Measurements from ENCODE around the gene VTI1A. TPM values are rescaled to one million over a fixed set of nuclear protein-coding genes. Genes with fewer than 3 reads are reported as not detected.
"Not testable (repeated sequence)": the region's sequence is repeated elsewhere in the genome, so short reads cannot be mapped to it uniquely, and the experiment has no call there.

Gene VTI1A
- total RNA-seq, 1 donor from 2014 or later, result 39.4 TPM

GRCh38 chr10:112585960-112586359 lies 138.9 kb downstream of the VTI1A start:
- TF ChIP-seq, protein P1, sequence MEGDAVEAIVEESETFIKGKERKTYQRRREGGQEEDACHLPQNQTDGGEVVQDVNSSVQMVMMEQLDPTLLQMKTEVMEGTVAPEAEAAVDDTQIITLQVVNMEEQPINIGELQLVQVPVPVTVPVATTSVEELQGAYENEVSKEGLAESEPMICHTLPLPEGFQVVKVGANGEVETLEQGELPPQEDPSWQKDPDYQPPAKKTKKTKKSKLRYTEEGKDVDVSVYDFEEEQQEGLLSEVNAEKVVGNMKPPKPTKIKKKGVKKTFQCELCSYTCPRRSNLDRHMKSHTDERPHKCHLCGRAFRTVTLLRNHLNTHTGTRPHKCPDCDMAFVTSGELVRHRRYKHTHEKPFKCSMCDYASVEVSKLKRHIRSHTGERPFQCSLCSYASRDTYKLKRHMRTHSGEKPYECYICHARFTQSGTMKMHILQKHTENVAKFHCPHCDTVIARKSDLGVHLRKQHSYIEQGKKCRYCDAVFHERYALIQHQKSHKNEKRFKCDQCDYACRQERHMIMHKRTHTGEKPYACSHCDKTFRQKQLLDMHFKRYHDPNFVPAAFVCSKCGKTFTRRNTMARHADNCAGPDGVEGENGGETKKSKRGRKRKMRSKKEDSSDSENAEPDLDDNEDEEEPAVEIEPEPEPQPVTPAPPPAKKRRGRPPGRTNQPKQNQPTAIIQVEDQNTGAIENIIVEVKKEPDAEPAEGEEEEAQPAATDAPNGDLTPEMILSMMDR (IDR thresholded peaks at IDR 0.05; ENCODE audit: unreplicated experiment), result no peak
- Mint-ChIP-seq H3K36me3 (ENCODE audit: insufficient read depth) (peaks cover 2% of the 10 kb centered on the region), H3K27ac (no peak overlapping the region), H3K4me3 (ENCODE audit: low read depth) (no peak overlapping the region), H3K4me1 (ENCODE audit: low read depth) (peaks cover 19% of the 10 kb centered on the region), H3K9me3 (ENCODE audit: low read depth) (no peaks in the 10 kb centered on the region), H3K27me3 (no peaks in the 10 kb centered on the region)
- no peak for DNase-seq (ENCODE audit: low spot score, unreplicated experiment)

GRCh38 chr10:112587729-112588128 lies 140.7 kb downstream of the VTI1A start:
- TF ChIP-seq, protein P1 (IDR thresholded peaks at IDR 0.05; ENCODE audit: unreplicated experiment), result no peak
- Mint-ChIP-seq H3K4me1 (ENCODE audit: low read depth) (peaks cover 19% of the 10 kb centered on the region), H3K9me3 (ENCODE audit: low read depth) (no peaks in the 10 kb centered on the region), H3K4me3 (ENCODE audit: low read depth) (no peak overlapping the region), H3K27ac (no peak overlapping the region), H3K36me3 (ENCODE audit: insufficient read depth) (peaks cover 6% of the 10 kb centered on the region), H3K27me3 (no peaks in the 10 kb centered on the region)
- no peak for DNase-seq (ENCODE audit: low spot score, unreplicated experiment)

GRCh38 chr10:112588225-112588990 lies 141.4 kb downstream of the VTI1A start:
- TF ChIP-seq, protein P1 (IDR thresholded peaks at IDR 0.05; ENCODE audit: unreplicated experiment), result no peak

DNA sequence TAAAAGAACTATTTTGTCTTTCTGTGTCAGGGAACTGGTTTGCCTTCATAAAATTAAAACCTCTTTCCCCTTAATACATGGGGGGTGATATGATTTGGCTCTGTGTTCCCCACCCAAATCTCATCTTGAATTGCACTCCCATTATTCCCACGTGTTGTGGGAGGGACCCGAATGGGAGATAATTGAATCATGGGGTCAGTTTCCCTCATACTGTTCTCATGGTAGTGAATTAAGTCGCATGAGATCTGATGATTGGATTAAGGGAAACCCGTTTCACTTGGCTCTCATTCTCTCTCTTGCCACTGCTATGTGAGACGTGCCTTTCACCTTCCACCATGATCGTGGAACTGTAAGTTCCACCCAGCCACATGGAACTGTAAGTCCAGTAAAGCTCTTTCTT lies 142.1 kb downstream of the VTI1A start:
- no peak for DNase-seq (ENCODE audit: low spot score, unreplicated experiment)
- peaks cover 7% of the 10 kb centered on the region for H3K4me1 Mint-ChIP-seq (ENCODE audit: low read depth)
- TF ChIP-seq, protein P1 (IDR thresholded peaks at IDR 0.05; ENCODE audit: unreplicated experiment), result no peak
- no peak overlapping the region for H3K4me3 Mint-ChIP-seq (ENCODE audit: low read depth)
- H3K27ac Mint-ChIP-seq, result no peak overlapping the region
- H3K36me3 Mint-ChIP-seq (ENCODE audit: insufficient read depth), result peaks cover 7% of the 10 kb centered on the region
- no peaks in the 10 kb centered on the region for H3K9me3 Mint-ChIP-seq (ENCODE audit: low read depth)
- H3K27me3 Mint-ChIP-seq, result no peaks in the 10 kb centered on the region

More at GRCh38 chr10:112588225-112588990, 141.4 kb downstream of the VTI1A start:
- Mint-ChIP-seq H3K36me3 (ENCODE audit: insufficient read depth) (peaks cover 7% of the 10 kb centered on the region), H3K27me3 (no peaks in the 10 kb centered on the region), H3K9me3 (ENCODE audit: low read depth) (no peaks in the 10 kb centered on the region), H3K27ac (no peak overlapping the region), H3K4me1 (ENCODE audit: low read depth) (peaks cover 14% of the 10 kb centered on the region), H3K4me3 (ENCODE audit: low read depth) (no peak overlapping the region)
- DNase-seq (ENCODE audit: low spot score, unreplicated experiment), result no peak

DNA sequence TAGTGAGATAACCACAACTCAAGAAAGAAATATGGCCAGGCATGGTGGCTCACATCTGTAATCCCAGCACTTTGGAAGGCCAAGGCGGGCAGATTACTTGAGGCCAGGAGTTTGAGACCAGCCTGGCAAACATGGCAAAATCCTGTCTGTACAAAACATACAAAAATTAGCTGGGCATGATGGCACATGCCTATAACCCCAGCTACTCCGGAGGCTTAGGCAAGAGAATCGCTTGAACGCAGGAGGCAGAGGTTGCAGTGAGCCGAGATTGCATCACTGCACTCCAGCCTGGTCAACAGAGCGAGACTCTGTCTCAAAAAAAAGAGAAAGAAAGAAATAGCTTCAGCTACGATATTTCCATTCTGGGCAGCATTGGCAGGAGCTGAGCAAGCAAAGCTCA lies 143.8 kb downstream of the VTI1A start:
- not testable (repeated sequence) for H3K27me3 Mint-ChIP-seq; H3K4me3 Mint-ChIP-seq (ENCODE audit: low read depth); H3K4me1 Mint-ChIP-seq (ENCODE audit: low read depth); H3K36me3 Mint-ChIP-seq (ENCODE audit: insufficient read depth); H3K9me3 Mint-ChIP-seq (ENCODE audit: low read depth); DNase-seq (ENCODE audit: low spot score, unreplicated experiment); H3K27ac Mint-ChIP-seq

GRCh38 chr10:112593023-112593422 lies 146.0 kb downstream of the VTI1A start:
- peaks cover 8% of the 10 kb centered on the region for H3K36me3 Mint-ChIP-seq (ENCODE audit: insufficient read depth)
- H3K4me1 Mint-ChIP-seq (ENCODE audit: low read depth), result no peaks in the 10 kb centered on the region
- DNase-seq (ENCODE audit: low spot score, unreplicated experiment), result no peak
- H3K4me3 Mint-ChIP-seq (ENCODE audit: low read depth), result no peak overlapping the region
- no peaks in the 10 kb centered on the region for H3K9me3 Mint-ChIP-seq (ENCODE audit: low read depth)
- no peaks in the 10 kb centered on the region for H3K27me3 Mint-ChIP-seq
- TF ChIP-seq, protein P1 (IDR thresholded peaks at IDR 0.05; ENCODE audit: unreplicated experiment), result no peak
- no peak overlapping the region for H3K27ac Mint-ChIP-seq
